Spinal cord (tissue), 10 donors: ENCODE data around the gene LILRA1. TPM values are rescaled to one million over a fixed set of nuclear protein-coding genes. Genes with fewer than 3 reads are reported as not detected.
"Not testable (repeated sequence)": the region's sequence is repeated elsewhere in the genome, so short reads cannot be mapped to it uniquely, and the experiment has no call there.

Experiments
- DNase-seq, 6 donors: peaks; one replicate each; pipeline versions ENCODE4 v3.0.0 to v3.0.0-alpha.2; 2013 to 2015; ENCODE audit warnings: low spot score in 6 of 6, low read depth in 4 of 6
- H3K27ac ChIP-seq: one replicate; pipeline ENCODE4 v1.5.1; 2013; ENCODE audit warnings: low read depth, low read length, control low read depth
- H3K27me3 ChIP-seq: one replicate; pipeline ENCODE4 v1.6.1; 2013; ENCODE audit warnings: low read length; ENCODE audit not compliant: control insufficient read depth, insufficient read depth
- H3K36me3 ChIP-seq: one replicate; pipeline ENCODE4 v1.6.1; 2013; ENCODE audit warnings: low read length; ENCODE audit not compliant: control insufficient read depth, insufficient read depth
- H3K4me1 ChIP-seq: one replicate; pipeline ENCODE4 v1.6.1; 2013; ENCODE audit warnings: low read length; ENCODE audit not compliant: control insufficient read depth, insufficient read depth
- H3K4me3 ChIP-seq: one replicate; pipeline ENCODE4 v1.5.1; 2013; ENCODE audit warnings: low read depth, low read length, control low read depth
- H3K9me3 ChIP-seq: one replicate; pipeline ENCODE4 v1.6.1; 2013; ENCODE audit warnings: low read length; ENCODE audit not compliant: control insufficient read depth, insufficient read depth
- WGBS: methylation state at CpG from one replicate; pipeline ENCODE4 v1.1.5; 2013; ENCODE audit warnings: missing lambda C conversion rate; ENCODE audit not compliant: insufficient coverage; 5-methylcytosine and 5-hydroxymethylcytosine counted together
- polyA plus RNA-seq, 2 donors: library from polyadenylated mRNA; unstranded; fragments of 120-200 nt; gene quantifications; one replicate each; pipeline ENCODE4 v1.2.1, GENCODE V29; 2013; ENCODE audit not compliant: insufficient read length in 2 of 2
- total RNA-seq, 2 donors: library from RNA; depleted of rRNA in 1 of 2; stranded (reverse); fragments of 120-200 nt in 1 of 2; fragments of >200 nt in 1 of 2; gene quantifications; one replicate each; pipeline versions ENCODE4 v1.2.3 to v1.2.4, GENCODE V29; 2013 to 2014
- donor health status: healthy.

LILRA1 gene
- total and polyA plus RNA-seq, 4 donors = 0.72 to 1.4 (median 0.91) TPM

GRCh38 chr19:54616821-54617560 lies 23.6 kb downstream of the LILRA1 start:
- Histone ChIP-seq H3K36me3 (no peaks in the 10 kb centered on the region), H3K4me3 (no peak overlapping the region), H3K9me3 (peaks cover 3% of the 10 kb centered on the region), H3K27me3 (no peaks in the 10 kb centered on the region), H3K4me1 (no peaks in the 10 kb centered on the region), H3K27ac (no peak overlapping the region)
- 29% methylated on average over 2 of the region's 5 CpGs for WGBS
- DNase-seq = no peak

- Histone ChIP-seq H3K4me3 (no peak overlapping the region), H3K4me1 (no peaks in the 10 kb centered on the region), H3K36me3 (no peaks in the 10 kb centered on the region), H3K27me3 (no peaks in the 10 kb centered on the region), H3K27ac (no peak overlapping the region), H3K9me3 (peaks cover 1% of the 10 kb centered on the region)
- DNase-seq = no peak
- 60% methylated on average over 1 of the region's 4 CpGs for WGBS
Measured at GRCh38 chr19:54620464-54620863, 27.0 kb downstream of the LILRA1 start.

GRCh38 chr19:54622431-54622830 lies 29.0 kb downstream of the LILRA1 start:
- no peaks in the 10 kb centered on the region for H3K4me1 ChIP-seq
- H3K4me3 ChIP-seq = no peak overlapping the region
- H3K9me3 ChIP-seq = no peaks in the 10 kb centered on the region
- no peak for DNase-seq
- no peak overlapping the region for H3K27ac ChIP-seq
- no peaks in the 10 kb centered on the region for H3K27me3 ChIP-seq
- no peaks in the 10 kb centered on the region for H3K36me3 ChIP-seq
- WGBS = no CpG with 5 or more reads among the region's 4 CpGs

GRCh38 chr19:54624234-54624633 lies 30.8 kb downstream of the LILRA1 start:
- H3K4me1 ChIP-seq, H3K4me3 ChIP-seq, H3K27ac ChIP-seq, H3K36me3 ChIP-seq, H3K9me3 ChIP-seq, H3K27me3 ChIP-seq, DNase-seq: not testable (repeated sequence)
- WGBS = 80% methylated on average over 1 of the region's 10 CpGs

GRCh38 chr19:54624934-54625730 lies 31.7 kb downstream of the LILRA1 start:
- not testable (repeated sequence) for H3K9me3 ChIP-seq, H3K27ac ChIP-seq, H3K4me3 ChIP-seq, H3K4me1 ChIP-seq, H3K27me3 ChIP-seq, H3K36me3 ChIP-seq, DNase-seq
- 75% methylated on average over 8 of the region's 15 CpGs for WGBS

GRCh38 chr19:54626757-54627156 lies 33.3 kb downstream of the LILRA1 start:
- Histone ChIP-seq H3K4me1 (no peaks in the 10 kb centered on the region), H3K36me3 (no peaks in the 10 kb centered on the region), H3K27me3 (no peaks in the 10 kb centered on the region), H3K4me3 (no peak overlapping the region), H3K27ac (no peak overlapping the region), H3K9me3 (no peaks in the 10 kb centered on the region)
- no peak for DNase-seq
- 80% methylated on average over 8 of the region's 8 CpGs for WGBS

GRCh38 chr19:54627912-54628311 lies 34.5 kb downstream of the LILRA1 start:
- not testable (repeated sequence) for H3K4me1 ChIP-seq, H3K27ac ChIP-seq, H3K27me3 ChIP-seq, H3K36me3 ChIP-seq, DNase-seq, H3K9me3 ChIP-seq, H3K4me3 ChIP-seq
- 33% methylated on average over 1 of the region's 4 CpGs for WGBS

GRCh38 chr19:54630262-54630661 lies 36.8 kb downstream of the LILRA1 start, which contains the start of gene LILRB1:
TSS of gene LILRB1 (plus strand) at chr19:54630484. CDS start at chr19:54631074, 590 bp downstream.
- H3K27ac ChIP-seq, H3K36me3 ChIP-seq, H3K9me3 ChIP-seq, H3K27me3 ChIP-seq, H3K4me1 ChIP-seq, H3K4me3 ChIP-seq, DNase-seq: not testable (repeated sequence)
- WGBS = 70% methylated on average over 7 of the region's 9 CpGs

GRCh38 chr19:54630782-54631181 lies 37.4 kb downstream of the LILRA1 start:
- no peak overlapping the region for H3K4me3 ChIP-seq
- H3K36me3 ChIP-seq = no peaks in the 10 kb centered on the region
- H3K4me1 ChIP-seq = no peaks in the 10 kb centered on the region
- H3K27me3 ChIP-seq = no peaks in the 10 kb centered on the region
- WGBS = 25% methylated on average over 2 of the region's 6 CpGs
- no peaks in the 10 kb centered on the region for H3K9me3 ChIP-seq
- H3K27ac ChIP-seq = no peak overlapping the region
- no peak for DNase-seq
